Amniotic stem cell (primary cell): Measurements from ENCODE around the gene PRDM4.
"Not testable (repeated sequence)": the region's sequence is repeated elsewhere in the genome, so short reads cannot be mapped to it uniquely, and the experiment has no call there.

ENCODE experiments used
- DNase-seq: peaks from one replicate; lab custom pipeline; 2025; lab: John Stamatoyannopoulos, UW

Gene PRDM4

DNA sequence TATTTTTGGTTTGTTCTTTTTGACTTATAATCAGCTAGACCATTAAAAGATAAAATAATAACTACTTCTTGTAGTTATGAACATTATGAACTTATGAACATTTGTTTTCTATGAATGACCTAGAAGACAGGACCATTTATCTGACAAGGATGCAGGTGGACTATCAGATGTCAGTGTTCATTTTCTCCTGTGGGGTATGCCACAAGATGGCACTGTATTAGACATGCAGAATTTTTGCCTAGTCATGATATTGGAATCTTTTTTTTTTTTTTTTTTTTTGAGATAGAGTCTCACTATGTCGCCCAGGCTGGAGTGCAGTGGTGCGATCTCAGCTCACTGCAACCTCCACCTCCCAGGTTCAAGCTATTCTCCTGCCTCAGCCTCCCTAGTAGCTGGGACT, 65.2 kb downstream of the PRDM4 start:
- DNase-seq = not testable (repeated sequence)

DNA sequence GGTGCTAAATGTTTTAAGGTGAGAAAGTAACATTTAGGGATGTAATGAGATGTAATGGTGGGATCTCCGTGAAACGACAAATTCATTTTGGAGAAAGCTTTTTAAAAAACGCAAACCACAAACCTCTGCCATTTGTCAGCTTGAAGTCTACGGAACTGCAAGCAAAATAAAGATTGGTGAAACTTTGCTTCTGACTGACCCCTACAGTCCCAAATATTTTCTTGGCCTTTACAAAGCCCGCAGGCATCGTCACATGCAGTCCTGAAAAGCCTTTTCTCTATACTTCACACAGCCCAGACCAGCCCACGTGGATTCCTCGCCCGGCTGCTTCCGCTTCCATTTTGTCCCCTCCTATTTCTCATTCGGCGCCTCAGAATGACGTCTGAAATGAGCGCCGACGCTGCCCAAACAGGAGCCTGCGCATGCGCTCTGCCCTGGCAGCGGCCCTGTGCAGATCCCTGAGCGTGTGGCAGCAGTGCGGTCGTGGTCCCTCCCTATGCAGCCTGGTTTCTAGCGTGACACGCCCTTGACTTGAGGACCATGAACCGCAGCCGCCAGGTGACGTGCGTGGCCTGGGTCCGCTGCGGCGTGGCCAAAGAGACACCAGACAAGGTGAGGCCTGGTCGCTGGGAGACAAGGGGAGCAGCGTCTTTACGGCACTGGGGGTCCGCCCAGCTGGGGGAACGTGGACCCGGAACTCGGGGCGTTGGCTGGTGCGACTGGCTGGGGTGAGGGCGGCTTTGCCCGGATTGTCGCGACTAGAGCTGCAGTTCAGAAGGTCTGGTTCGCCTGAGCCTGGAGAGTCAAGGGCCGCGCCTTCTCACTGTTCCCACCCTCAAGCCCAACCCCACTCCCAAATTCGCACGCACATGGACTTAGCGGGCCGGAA, 75.3 kb downstream of the PRDM4 start, which contains the start of gene PWP1:
TSS of gene PWP1 (plus strand) at position 440 of the 889 bp plus-strand sequence. CDS start at position 541, 101 bp downstream.
- peak; percentile 92 for DNase-seq

DNA sequence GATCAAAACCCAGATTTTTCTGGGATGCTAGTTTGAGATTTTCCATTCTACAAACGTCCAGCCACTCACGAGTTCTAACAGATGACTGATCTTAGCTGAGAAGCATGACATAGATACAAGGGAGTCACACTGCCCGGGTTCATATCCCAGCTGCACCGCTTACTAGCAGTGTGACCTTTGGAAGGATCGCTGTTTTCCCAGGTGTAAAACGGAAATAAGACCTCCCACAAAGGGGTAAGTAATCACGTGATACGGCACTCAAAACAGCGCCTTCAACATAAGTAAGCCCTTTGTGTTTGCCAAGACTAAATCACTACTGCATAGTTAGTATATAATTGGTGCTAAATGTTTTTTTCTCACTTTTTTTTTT, 76.0 kb downstream of the PRDM4 start:
- no peak for DNase-seq

DNA sequence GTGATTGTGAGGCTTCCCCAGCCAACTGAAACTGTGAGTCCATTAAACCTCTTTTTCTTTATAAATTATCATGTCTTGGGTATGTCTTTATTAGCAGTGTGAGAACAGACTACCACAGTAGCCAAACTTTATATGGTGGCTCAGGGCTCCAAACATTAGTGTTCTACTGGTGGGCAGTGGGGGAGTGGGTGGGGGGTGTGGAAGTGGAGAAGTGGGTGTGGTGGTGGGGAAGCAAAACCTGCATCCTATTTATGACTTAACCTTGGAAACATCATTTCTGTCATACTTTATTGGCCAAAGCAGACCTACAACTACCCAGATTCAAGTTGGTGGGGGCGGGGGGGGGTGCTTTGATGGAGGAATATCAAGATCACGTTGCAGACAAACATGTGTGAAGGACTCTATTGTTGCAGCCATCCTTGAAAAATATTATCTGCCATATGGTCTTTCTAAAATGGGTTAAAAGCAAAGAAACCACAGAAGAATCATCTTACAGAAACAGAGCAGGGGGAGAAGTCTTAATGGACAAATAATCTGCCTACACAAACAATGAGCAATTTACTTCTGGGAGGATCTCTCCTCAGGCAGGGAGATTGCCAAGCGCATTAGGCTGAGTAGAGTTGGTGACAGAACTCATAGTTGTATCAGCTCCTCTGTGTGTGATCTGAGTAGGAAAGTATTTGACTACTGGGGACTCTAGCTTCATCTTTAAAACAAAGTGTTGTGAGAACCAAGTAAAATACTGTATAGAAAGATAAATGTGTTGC, 76.7 kb downstream of the PRDM4 start:
- DNase-seq = no peak
